ENCODE measurements around the gene CDK8.

Gene CDK8

DNA sequence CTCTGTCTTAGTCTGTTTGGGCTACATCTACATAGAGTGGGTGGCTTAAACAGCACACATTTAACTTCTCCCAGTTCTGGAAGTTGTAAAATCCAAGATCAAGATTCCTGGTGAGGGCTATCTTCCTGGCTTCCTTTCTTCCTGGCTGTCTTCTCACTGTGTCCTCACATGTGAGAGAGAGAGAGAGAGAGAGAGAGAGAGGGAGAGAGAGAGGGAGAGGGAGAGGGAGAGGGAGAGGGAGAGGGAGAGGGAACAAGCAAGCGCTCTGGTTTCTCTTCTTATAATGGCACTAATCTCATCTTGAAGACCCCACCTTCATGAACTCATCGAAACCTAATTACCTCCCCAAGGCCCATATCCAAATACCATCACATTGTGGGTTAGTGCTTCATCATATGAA is 69.2 kb downstream of the CDK8 start:
- no peak for DNase-seq

DNA sequence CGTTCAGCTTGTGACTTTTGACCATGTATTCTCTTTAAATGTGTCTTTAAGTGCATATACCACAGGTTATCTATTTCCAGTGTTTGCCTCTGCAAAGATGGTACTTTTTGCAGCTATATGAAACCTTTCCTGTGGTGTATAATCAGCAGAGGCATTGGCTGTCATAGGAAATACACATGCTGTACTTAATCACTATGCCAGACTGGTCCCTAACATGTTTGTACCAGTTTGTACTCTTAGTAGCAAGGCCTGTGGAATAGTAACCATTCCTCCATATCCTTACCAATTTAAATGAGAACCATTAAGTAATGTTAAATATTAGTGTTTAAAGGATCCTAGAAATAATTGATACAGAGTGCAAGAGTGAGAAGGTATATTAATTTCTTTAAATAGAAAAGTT is 69.8 kb downstream of the CDK8 start:
- DNase-seq, result no peak

DNA sequence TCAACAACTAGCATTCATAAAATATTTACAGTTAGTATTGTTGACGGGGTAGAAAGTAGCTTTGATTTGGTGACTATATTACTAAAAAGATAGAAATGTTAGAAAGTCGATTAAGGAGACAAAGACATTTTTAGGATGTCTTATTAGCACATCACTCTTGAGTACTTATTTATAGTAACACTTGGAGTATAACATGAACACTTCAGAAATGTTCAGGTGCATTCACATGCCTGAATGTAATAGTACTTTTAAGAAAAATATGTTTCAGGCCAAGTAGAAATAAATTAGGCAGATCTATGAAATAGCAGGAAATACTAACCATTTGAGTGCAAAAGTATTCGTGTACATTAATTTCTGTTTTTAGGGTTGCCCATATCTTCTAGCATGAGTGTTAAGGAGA is 70.4 kb downstream of the CDK8 start:
- DNase-seq, result no peak

DNA sequence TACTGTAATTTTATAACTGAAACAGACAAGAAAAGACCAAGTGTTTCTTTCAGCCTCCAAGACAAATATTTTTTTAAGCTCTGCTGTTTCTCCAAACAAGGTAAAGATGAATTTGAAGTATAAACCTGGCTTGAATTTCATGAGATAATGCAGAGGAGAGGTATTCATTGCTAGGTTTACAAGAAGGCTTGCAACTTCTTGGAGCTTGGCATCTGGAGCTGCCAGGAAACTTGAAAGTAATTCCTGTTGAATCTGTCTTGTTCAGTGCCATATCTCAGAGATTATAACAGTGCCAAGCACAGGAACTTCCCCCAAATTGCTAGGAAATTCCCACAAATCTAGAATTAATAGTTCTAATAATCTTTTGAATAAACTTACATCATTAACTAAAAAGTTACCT is 70.9 kb downstream of the CDK8 start:
- DNase-seq, result no peak

DNA sequence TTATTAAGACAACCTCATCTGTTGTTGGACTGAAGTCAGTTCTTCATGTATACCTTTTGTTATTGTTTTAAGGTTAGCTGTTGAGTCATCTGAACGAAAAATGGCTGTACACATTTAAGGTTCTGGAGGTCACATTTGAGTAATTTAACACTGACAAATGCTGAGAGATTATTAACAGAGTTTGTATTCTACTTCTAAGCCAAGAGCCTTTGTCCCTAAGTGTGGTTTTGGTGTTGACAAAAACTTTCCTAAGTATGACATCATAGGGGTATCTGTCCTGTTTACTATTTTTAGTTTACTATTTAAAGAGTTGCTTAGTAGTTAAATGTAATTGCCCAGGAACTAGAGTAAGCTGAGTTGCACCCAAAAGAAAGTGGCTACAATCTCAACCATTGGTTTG is 71.9 kb downstream of the CDK8 start:
- no peak for DNase-seq

DNA sequence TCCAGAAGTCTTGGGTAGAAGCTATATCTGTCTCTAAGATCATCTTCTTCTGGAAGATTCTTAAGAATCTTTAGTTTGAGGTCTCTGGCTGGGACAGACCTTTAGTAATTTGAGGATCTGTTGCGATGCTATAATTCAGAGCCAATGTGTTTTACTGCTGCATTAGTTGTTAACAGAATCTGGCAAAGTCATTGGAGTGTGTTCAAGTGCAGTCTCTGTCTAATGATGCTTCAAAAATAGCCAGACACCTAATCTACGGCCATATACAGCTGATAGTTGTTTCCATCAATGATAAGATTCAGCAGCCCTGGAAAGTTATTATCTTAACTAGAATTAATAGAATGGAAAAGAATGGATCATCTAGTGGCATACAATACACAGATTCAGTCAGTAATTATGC is 72.6 kb downstream of the CDK8 start:
- DNase-seq, result no peak

DNA sequence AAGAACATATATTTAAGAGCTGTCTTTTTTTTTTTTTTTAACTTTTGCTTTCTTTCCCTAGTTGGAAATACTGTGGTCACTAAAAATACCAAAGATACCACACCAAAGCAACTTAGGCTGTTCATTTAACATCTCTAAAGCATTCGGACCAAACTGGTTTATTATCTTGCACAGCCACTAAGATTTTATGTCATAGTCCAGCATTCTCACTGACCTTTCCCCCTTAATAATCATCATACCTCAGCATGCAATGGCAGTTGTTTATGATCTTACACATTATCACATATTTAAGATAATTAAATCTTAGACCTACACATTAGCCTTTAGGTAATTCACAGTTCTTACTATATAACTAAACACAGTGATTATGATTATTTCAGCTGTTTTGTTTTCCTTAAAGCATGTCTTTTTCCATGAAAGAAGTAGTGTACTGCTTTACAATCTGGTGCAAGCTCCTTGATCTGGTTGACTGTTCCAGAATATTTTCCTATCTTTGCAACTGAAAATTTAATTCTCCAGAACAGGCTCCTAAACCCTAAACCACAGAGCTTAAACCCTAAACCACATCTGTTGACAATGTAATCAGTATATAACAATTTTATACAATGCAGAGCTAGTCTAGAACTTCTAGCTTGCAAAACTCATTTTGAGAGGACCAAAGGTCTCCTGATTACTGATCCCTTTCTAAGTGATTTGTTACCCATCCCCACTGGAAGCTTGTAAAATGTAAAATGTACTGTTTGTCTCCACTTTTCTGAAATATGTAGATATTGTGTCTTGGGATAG is 74.2 kb downstream of the CDK8 start:
- no peak for DNase-seq

DNA sequence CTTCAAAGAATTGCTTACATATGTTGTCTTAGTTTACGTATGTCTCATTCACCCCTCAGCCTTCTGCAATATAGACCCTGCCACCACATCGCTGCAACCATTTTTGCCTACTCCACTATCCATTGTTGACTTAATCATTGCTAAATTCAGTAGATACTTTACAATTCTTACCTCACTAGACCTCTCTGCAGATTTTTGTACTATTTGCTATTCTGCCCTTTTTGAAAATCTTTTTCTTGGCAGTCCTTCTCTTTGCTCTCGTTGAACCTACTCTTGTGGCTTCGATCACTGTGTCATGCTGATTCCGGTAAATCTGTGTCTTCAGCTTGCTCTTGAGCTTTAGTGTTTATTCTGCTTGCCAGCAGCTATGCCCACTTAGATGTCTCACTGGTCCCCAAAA is 81.2 kb downstream of the CDK8 start:
- no peak for DNase-seq

DNA sequence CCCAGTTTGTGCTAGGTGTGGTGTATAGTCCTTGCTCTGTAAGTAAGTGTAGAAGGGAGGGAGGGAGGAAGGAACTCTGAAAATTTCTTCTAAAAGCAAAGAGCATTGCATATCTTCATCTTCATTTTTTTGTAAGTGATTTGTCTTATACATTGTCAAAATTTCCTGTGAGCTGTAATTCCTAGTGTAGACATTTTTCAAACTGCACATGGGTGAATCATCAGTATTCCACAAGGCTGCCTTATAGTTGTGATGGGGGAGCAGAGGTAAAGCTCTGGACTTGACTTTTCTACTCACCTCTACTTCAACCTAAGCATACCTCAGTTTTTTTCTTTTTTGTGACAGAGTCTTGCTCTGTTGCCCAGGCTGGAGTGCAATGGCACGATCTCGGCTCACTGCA is 86.9 kb downstream of the CDK8 start:
- DNase-seq, result no peak

DNA sequence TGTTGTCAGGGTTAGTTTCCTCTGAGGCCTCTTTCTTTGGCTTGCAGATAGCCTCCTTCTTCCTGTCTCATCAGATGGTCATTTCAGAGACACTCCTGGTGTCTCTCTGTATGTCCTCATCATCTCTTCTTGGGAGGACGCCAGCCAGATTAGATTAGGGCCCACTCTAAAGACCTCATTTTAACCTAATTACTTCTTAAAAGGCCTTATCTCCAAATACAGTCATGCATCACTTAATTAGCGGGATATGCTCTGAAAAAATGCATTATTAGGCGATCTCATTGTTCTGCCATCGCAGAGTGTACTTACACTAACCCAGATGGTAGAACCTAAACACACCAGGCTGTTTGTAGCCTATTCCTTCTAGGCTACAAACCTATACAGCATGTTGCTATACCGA is 89.0 kb downstream of the CDK8 start:
- DNase-seq, result no peak

DNA sequence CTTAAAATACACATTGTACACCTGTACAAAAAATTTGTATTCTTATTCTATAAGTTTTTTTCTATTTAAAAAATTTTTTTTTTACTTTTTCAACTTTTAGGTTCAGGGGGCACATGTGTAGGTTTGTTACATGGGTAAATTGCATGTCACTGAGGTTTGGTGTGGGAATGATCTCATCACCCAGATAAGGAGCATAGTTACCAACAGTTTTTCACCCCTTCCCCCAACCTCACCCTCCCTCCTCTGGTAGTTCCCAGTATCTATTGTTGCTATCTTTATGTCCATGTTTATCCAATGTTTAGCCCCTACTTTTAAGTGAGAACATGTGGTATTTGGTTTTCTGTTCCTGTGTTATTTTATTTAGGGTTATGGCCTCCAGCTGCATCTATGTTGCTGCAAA is 89.9 kb downstream of the CDK8 start:
- no peak for DNase-seq

DNA sequence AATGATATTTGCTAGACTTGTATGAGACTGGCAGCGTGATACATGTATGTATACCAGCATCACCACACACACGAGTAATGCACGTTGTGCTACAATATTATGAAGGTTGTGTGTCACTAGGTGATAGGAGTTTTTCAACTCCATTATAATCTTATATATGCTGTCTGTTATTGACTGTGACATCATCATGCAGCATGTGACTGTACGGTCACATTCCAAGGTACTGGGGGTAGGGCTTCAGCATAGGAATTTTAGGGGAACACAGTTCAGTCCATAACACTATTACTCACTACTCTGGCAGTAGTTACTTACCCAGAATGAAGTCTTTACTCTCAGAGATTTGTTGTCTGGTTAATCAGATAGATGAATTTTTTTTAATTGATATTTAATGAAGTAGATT is 91.1 kb downstream of the CDK8 start:
- DNase-seq, result no peak

DNA sequence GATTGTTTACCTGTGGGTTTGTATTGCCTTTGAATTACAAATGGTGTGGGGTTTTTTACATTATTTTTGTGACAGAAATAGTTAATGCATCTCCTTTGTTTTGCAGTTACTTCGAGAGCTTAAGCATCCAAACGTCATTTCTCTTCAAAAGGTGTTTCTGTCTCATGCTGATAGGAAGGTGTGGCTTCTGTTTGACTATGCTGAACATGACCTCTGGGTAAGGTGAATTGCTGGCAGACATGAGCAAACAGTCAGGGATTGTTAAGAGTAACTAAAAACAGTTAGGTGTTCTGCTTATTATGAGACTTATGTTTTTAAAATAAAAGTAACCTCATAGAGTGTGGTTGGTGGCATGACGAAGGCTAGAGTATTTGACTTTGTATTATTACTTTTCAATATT is 95.0 kb downstream of the CDK8 start:
- DNase-seq, result no peak

DNA sequence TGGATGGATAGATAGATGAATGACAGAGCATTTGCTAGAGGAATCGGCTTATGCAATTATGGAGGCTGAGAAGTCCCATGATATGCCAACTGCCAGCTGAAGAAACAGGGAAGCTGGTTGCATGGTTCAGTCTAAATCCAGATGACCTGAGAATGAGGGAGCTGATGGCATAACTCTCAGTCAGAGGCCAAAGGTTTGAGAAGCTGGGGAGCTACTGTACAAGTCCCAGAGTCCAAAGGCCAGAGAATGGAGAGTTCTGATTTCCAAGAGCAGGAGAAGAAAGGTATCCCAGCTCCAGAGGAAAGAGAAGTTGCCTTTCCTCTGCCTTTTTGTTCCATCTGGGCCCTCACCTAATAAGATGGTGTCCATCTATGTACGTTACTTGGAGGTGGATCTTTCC is 108.3 kb downstream of the CDK8 start:
- no peak for DNase-seq

DNA sequence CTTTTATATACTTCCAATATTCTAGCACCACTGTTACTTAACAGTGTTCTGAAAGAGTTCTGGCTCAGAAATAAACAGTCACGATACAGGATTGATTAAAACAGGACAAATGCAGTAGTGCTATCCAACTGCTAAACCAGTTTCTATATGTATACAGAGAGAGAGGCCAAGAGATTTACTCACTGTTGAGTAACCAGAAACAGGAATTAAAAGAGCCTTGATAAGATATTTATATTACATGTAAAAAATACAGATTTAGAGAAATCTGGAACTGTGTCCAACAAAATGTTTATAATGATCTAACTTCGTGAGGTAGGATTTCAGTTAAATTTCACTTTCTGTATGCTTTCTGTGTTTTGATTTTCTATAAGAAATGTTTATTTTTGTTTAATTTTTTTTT is 116.6 kb downstream of the CDK8 start:
- no peak for DNase-seq

DNA sequence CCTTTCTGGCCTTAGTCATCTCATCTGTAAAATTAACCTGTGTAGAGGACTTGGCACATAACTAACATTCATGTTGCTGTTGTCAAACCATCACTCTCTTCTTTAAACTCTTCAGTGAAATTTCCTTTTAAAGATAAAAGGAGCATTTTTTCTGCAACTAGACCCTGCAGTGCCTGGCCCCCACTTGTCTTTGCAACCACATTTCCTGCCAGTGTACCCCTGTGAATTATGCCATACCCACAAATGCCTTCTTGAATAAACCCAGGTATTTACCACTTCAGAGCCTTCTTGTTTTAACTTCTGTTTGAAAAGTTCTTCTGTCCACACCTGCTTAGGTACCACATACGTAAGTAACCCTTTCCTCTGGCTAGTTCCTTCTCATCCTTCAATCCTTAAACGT is 118.8 kb downstream of the CDK8 start:
- DNase-seq, result no peak

DNA sequence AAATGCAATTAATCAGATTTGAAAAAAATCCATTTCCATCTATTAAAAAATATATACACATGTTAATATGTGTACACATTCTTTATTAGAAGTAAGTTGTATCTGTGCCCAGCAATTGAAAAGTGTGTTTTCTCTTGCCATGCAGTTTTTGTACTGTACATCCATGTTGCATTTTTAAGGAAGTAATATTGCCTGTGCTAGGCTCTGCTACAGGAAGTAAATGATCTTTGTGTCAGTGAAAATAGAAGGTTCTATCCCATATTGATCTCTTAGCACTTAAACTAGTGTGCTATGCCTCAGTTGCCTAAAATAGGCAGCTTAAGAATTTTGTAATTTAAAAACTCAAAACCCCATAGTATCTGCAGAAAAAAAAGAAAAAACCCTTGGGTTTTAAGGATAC is 122.5 kb downstream of the CDK8 start:
- no peak for DNase-seq

DNA sequence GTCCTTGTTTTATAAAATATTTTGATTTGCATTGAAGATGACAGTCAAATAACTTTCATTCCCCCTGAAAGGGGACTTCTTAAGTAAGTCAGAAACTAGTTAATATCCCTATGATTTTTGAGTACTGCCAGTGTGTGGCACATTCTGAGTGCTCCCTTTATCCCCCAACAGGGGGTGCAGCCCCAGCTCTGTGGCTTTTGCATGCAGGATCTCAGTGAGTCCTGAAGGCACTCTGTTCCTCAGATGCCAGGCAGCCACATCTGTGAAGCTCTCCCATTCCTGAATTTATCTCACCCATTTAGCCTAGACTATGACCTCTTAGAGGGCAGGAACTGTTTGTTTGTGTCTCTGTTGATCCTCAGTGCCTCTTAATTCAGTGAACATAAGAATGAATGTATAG is 123.1 kb downstream of the CDK8 start:
- no peak for DNase-seq

DNA sequence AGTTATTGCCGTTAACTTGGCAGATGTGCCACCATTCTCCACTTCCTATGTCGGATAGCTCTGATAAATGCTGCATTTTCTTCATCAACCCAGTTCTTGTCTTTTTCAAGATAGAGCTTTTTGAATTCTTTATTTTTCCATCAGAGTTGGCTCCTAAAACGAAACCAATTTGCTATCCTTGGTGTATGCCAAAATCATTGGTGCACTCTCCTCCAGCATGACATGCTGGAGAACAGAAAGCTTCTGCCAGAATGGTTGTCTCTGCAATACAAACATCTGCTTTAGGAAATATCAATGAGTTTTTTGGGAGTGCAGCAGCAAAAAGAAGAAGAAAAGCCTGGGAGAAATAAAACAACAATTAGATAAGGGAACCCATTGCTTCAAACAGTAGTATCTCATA is 124.2 kb downstream of the CDK8 start:
- no peak for DNase-seq

DNA sequence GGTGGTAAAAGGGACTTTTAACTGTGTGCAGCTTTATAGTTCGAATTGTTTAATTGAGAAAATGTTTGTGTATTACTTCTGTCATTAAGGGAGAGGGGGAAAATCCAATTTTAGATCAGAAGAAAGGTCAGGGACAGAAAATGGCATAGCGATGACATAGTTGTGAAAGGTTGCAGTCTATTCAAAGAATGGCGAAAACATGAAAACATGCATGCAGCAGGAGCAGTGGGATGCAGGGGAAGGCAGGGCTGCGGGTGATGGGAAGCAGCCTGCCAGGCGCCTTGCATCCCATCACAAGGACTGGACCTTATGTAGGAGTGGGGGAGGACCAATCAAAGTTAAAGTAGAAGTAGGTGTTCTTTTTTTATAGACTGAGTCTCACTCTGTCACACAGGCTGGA is 125.9 kb downstream of the CDK8 start:
- no peak for DNase-seq

DNA sequence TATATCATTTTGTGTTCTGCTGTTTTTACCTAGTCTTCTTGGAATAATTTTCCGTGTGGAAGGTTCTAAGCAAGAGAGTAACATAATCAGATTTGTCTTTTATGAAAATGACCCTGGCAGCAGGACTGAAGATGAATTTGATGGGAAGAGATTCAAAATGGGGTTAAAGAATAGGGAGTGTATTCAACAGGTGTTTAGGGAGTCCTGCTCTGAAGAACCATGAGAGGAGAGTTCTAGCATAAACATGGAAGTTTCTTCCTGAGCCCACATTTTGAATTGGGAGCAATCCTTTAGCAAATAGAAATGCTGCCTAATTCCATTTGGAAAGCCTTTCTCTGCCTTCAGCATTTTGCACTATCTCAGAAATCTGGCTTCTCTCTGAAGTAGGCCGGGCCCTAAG is 127.0 kb downstream of the CDK8 start:
- DNase-seq, result no peak

DNA sequence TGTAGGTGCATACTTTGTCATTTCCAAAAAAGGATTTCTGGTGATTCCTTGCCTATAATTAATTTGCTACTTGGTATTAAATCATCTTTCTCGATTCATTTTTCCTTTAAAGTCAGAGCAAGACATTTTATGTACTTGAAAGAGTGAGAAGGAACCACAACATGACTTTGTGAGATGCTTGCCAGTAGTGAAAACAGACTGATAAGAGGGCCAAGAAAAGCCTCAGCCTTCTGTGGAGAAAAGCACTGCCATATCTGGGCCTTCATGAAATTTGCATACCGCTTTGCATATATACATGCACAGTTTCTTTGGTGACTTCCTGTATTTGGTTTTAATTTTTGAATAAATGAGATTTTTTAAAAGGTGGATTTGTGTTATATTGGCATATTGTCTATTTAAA is 128.4 kb downstream of the CDK8 start:
- DNase-seq, result no peak

DNA sequence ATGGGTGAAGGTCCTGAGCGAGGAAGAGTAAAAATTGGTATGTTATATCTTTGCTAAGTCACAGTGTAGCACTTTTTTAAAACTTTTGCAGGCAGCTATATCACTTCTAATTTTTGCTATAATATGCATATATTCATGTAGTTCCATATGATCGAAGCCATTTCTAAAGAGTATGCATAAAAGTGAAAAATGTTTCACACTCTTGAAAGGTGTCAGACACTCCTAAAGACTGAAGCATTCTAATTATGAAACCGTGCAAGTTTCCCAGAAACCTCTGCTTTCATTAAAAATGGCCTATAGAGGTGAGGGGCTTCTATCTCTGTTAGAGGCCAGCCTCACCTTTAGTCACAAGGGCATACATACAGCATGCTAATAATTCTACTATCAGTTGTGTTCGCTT is 128.9 kb downstream of the CDK8 start:
- DNase-seq, result no peak

DNA sequence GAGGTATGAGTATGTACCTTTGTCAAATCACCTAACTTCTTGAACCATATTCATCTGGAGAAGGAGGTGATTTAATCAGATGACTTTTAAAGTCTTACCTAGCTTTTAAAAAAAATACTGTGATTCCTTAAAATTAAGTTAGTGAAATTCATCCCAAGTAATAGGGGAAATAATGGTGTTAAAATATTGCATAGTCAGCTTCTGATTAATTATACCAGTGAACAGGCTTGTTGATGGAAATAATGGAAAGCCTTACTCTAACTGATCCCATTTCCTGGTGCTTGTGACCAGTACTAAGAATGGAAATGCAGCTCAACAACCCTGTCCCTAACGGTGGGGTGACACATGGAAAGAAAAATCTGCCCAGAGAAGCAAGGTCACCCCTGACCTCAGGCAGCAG is 130.7 kb downstream of the CDK8 start:
- DNase-seq, result no peak

DNA sequence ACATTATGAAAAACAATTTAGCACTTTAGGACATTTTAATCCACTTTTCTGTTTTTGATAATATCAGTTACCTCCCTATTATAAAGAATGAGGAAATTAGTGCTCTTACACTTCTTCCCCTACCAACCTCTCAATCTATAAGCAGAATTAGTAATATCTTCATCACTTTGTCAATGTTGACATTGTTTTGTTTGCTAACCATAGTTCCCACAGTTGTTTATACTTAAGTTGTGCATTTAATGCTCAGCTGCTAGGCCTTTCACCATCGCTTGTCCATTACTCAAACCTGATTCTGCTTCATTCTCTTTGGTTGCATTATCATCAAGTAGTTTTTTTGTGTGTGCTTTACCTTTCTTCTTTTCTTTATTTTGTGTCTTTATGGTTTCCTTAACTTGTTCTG is 132.1 kb downstream of the CDK8 start:
- DNase-seq, result no peak

DNA sequence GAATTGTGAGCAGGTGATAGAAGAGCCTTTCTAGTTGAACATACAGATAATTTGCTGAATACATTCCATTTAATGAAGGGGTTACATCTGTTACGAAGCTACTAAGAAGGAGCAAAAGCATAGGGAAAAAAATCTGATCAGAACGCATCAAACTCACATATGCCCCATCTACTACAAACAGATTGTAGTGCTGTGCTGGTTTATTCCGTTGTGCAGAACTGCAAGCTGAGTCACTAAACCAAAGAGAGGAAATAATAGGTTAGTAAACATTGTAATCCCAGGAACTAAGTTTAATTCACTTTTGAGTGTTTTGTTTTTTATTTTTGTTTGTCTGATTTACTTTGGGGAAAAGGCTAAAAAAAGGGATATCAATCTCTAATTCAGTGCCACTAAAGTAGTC is 136.3 kb downstream of the CDK8 start:
- no peak for DNase-seq

Data from SHP77 treated with DMSO at 0.1 percent for 48 hours (cell line).